Naive B cell (primary cell): ENCODE results near the gene AP4S1. TPM values are rescaled to one million over a fixed set of nuclear protein-coding genes. Genes with fewer than 3 reads are reported as not detected.
A peak's percentile ranks its signal among the peaks of the same experiment; 100 is the strongest.
"Not testable (repeated sequence)": the region's sequence is repeated elsewhere in the genome, so short reads cannot be mapped to it uniquely, and the experiment has no call there.

Experiments
- ATAC-seq, 2 donors: fragments of 150-1000 bp; cut with Tn5 transposase; 2 replicates each; pipeline ENCODE4 v1.10.0; 2021; ENCODE audit warnings: low read depth in 2 of 2, mild to moderate bottlenecking in 2 of 2, moderate library complexity in 2 of 2
- DNase-seq: peaks from one replicate; pipeline ENCODE4 v3.0.0; 2022
- H3K27ac Mint-ChIP-seq, 6 donors: one replicate each; pipeline ENCODE4 v1.8.0; 2020 to 2022; ENCODE audit warnings: mild to moderate bottlenecking in 6 of 6, mixed read lengths in 6 of 6, moderate library complexity in 5 of 6, inconsistent platforms in 2 of 6
- H3K27me3 Mint-ChIP-seq, 3 donors: one replicate each; pipeline ENCODE4 v1.8.0; 2021 to 2022; ENCODE audit warnings: mixed read lengths in 3 of 3, mild to moderate bottlenecking in 1 of 3
- H3K36me3 Mint-ChIP-seq, 2 donors: one replicate each; pipeline ENCODE4 v1.8.0; 2020 to 2022; ENCODE audit warnings: mixed read lengths in 2 of 2, inconsistent platforms in 1 of 2, mild to moderate bottlenecking in 1 of 2
- H3K4me1 Mint-ChIP-seq, 3 donors: one replicate each; pipeline ENCODE4 v1.8.0; 2020 to 2022; ENCODE audit warnings: mixed read lengths in 3 of 3, inconsistent platforms in 1 of 3, mild to moderate bottlenecking in 1 of 3, moderate library complexity in 1 of 3
- H3K4me3 Mint-ChIP-seq, 8 donors: one replicate each; pipeline ENCODE4 v1.8.0; 2020 to 2022; ENCODE audit warnings: mild to moderate bottlenecking in 8 of 8, mixed read lengths in 8 of 8, moderate library complexity in 8 of 8, inconsistent platforms in 2 of 8
- H3K9me3 Mint-ChIP-seq, 7 donors: one replicate each; pipeline ENCODE4 v1.8.0; 2020 to 2022; ENCODE audit warnings: mixed read lengths in 7 of 7, mild to moderate bottlenecking in 5 of 7, inconsistent platforms in 2 of 7, moderate library complexity in 1 of 7
- polyA plus RNA-seq, 6 donors: library from polyadenylated mRNA; unstranded; fragments of 300-500 nt; fragmentation: Illumina TruSeq; gene quantifications; one replicate each; pipeline ENCODE4 v1.2.3, GENCODE V29; 2021; ENCODE audit warnings: low read depth in 6 of 6

Gene AP4S1
- polyA plus RNA-seq, 6 donors from 2014 or later, result 6.2 to 13.5 (median 8.7) TPM

GRCh38 chr14:30995689-30996088 lies 29.8 kb upstream of the AP4S1 start:
- peak overlapping the region in 2 of 6 donors; percentile 54 to 88 for H3K27ac Mint-ChIP-seq
- no peak for DNase-seq

GRCh38 chr14:30996892-30997659 lies 28.4 kb upstream of the AP4S1 start:
- no peak overlapping the region for H3K27ac Mint-ChIP-seq
- peaks cover 8 to 33% of the 10 kb centered on the region in 2 donors for H3K36me3 Mint-ChIP-seq
- H3K9me3 Mint-ChIP-seq, result peaks cover 4 to 25% (median 15%) of the 10 kb centered on the region in 7 donors
- no peak for DNase-seq
- H3K4me3 Mint-ChIP-seq, result no peak overlapping the region
- ATAC-seq, result no peak
- no peaks in the 10 kb centered on the region for H3K27me3 Mint-ChIP-seq
- peaks cover 20 to 52% (median 43%) of the 10 kb centered on the region in 3 donors for H3K4me1 Mint-ChIP-seq

More at GRCh38 chr14:30995689-30996088, 29.8 kb upstream of the AP4S1 start:
- no peak for ATAC-seq
- Mint-ChIP-seq H3K36me3 (peaks cover 8 to 33% of the 10 kb centered on the region in 2 donors), H3K4me1 (peaks cover 29 to 55% (median 50%) of the 10 kb centered on the region in 3 donors), H3K4me3 (no peak overlapping the region), H3K9me3 (peaks cover 4 to 25% (median 15%) of the 10 kb centered on the region in 7 donors), H3K27me3 (no peaks in the 10 kb centered on the region)

- H3K4me1 Mint-ChIP-seq, result peaks cover 24 to 52% (median 37%) of the 10 kb centered on the region in 3 donors
- H3K9me3 Mint-ChIP-seq, result peaks cover 4 to 25% (median 15%) of the 10 kb centered on the region in 7 donors
- H3K4me3 Mint-ChIP-seq, result no peak overlapping the region
- peak overlapping the region in 1 of 6 donors; percentile 18 for H3K27ac Mint-ChIP-seq
- no peak for ATAC-seq
- H3K36me3 Mint-ChIP-seq, result peaks cover 8 to 38% of the 10 kb centered on the region in 2 donors
- no peak for DNase-seq
- no peaks in the 10 kb centered on the region for H3K27me3 Mint-ChIP-seq
Observed at GRCh38 chr14:30998100-30998706, 27.2 kb upstream of the AP4S1 start.

GRCh38 chr14:30999038-30999773 lies 26.2 kb upstream of the AP4S1 start:
- peaks cover 24 to 52% (median 37%) of the 10 kb centered on the region in 3 donors for H3K4me1 Mint-ChIP-seq
- H3K9me3 Mint-ChIP-seq, result peaks cover 4 to 25% (median 15%) of the 10 kb centered on the region in 7 donors
- no peak for DNase-seq
- no peak overlapping the region for H3K4me3 Mint-ChIP-seq
- peaks cover 8 to 38% of the 10 kb centered on the region in 2 donors for H3K36me3 Mint-ChIP-seq
- H3K27ac Mint-ChIP-seq, result no peak overlapping the region
- H3K27me3 Mint-ChIP-seq, result no peaks in the 10 kb centered on the region
- no peak for ATAC-seq

GRCh38 chr14:31000629-31001338 lies 24.7 kb upstream of the AP4S1 start:
- ATAC-seq, result no peak

GRCh38 chr14:31001339-31001658 lies 24.1 kb upstream of the AP4S1 start:
- Mint-ChIP-seq H3K4me3 (no peak overlapping the region), H3K36me3 (peaks cover 8 to 41% of the 10 kb centered on the region in 2 donors), H3K27me3 (no peaks in the 10 kb centered on the region), H3K9me3 (peaks cover 4 to 25% (median 15%) of the 10 kb centered on the region in 7 donors), H3K27ac (peak overlapping the region in 1 of 6 donors; percentile 26), H3K4me1 (peaks cover 13 to 36% (median 22%) of the 10 kb centered on the region in 3 donors)
- ATAC-seq, result no peak
- no peak for DNase-seq

More at GRCh38 chr14:31000629-31001338, 24.7 kb upstream of the AP4S1 start:
- no peaks in the 10 kb centered on the region for H3K27me3 Mint-ChIP-seq
- H3K9me3 Mint-ChIP-seq, result peaks cover 4 to 25% (median 15%) of the 10 kb centered on the region in 7 donors
- H3K4me1 Mint-ChIP-seq, result peaks cover 17 to 41% (median 27%) of the 10 kb centered on the region in 3 donors
- peak overlapping the region in 1 of 8 donors; percentile 29 for H3K4me3 Mint-ChIP-seq
- no peak for DNase-seq
- peaks cover 8 to 41% of the 10 kb centered on the region in 2 donors for H3K36me3 Mint-ChIP-seq
- H3K27ac Mint-ChIP-seq, result no peak overlapping the region

GRCh38 chr14:31003284-31003683 lies 22.2 kb upstream of the AP4S1 start:
- peaks cover 4 to 15% (median 11%) of the 10 kb centered on the region in 7 donors for H3K9me3 Mint-ChIP-seq
- H3K27ac Mint-ChIP-seq, result no peak overlapping the region
- no peak for DNase-seq
- H3K4me1 Mint-ChIP-seq, result peaks cover 8 to 19% (median 15%) of the 10 kb centered on the region in 3 donors
- H3K36me3 Mint-ChIP-seq, result peaks cover 8 to 31% of the 10 kb centered on the region in 2 donors
- no peaks in the 10 kb centered on the region for H3K27me3 Mint-ChIP-seq
- ATAC-seq, result no peak
- no peak overlapping the region for H3K4me3 Mint-ChIP-seq

GRCh38 chr14:31004007-31004406 lies 21.4 kb upstream of the AP4S1 start:
- H3K36me3 Mint-ChIP-seq, result peaks cover 8 to 24% of the 10 kb centered on the region in 2 donors
- H3K27ac Mint-ChIP-seq, result peak overlapping the region in 1 of 6 donors; percentile 83
- ATAC-seq, H3K4me3 Mint-ChIP-seq, H3K27me3 Mint-ChIP-seq, H3K9me3 Mint-ChIP-seq, DNase-seq: not testable (repeated sequence)
- peaks cover 8 to 18% (median 15%) of the 10 kb centered on the region in 3 donors for H3K4me1 Mint-ChIP-seq

GRCh38 chr14:31006703-31007102 lies 18.7 kb upstream of the AP4S1 start:
- Mint-ChIP-seq H3K4me1 (peaks cover 0 to 12% (median 4%) of the 10 kb centered on the region in 3 donors), H3K27ac (peak overlapping the region in 3 of 6 donors; percentile 7 to 84 (median 20)), H3K4me3 (no peak overlapping the region), H3K27me3 (no peaks in the 10 kb centered on the region), H3K36me3 (peaks cover 0 to 8% of the 10 kb centered on the region in 2 donors), H3K9me3 (no peaks in the 10 kb centered on the region)
- no peak for DNase-seq
- ATAC-seq, result no peak

- H3K9me3 Mint-ChIP-seq, result no peaks in the 10 kb centered on the region
- peak overlapping the region in 1 of 6 donors; percentile 15 for H3K27ac Mint-ChIP-seq
- peaks cover 0 to 15% (median 9%) of the 10 kb centered on the region in 3 donors for H3K4me1 Mint-ChIP-seq
- DNase-seq, result no peak
- H3K27me3 Mint-ChIP-seq, result no peaks in the 10 kb centered on the region
- H3K4me3 Mint-ChIP-seq, result no peak overlapping the region
- peaks cover 0 to 4% of the 10 kb centered on the region in 2 donors for H3K36me3 Mint-ChIP-seq
- no peak for ATAC-seq
Observed at GRCh38 chr14:31009836-31010574, 15.4 kb upstream of the AP4S1 start.

- DNase-seq (no peak), ATAC-seq (no peak)
- no peak overlapping the region for H3K4me3 Mint-ChIP-seq
- H3K36me3 Mint-ChIP-seq, result no peaks in the 10 kb centered on the region
- peaks cover 6 to 23% (median 13%) of the 10 kb centered on the region in 3 donors for H3K4me1 Mint-ChIP-seq
- no peak overlapping the region for H3K27ac Mint-ChIP-seq
- H3K9me3 Mint-ChIP-seq, result no peaks in the 10 kb centered on the region
- H3K27me3 Mint-ChIP-seq, result no peaks in the 10 kb centered on the region
Observed at GRCh38 chr14:31010935-31011334, 14.5 kb upstream of the AP4S1 start.

GRCh38 chr14:31013841-31014240 lies 11.6 kb upstream of the AP4S1 start:
- no peak overlapping the region for H3K4me3 Mint-ChIP-seq
- no peaks in the 10 kb centered on the region for H3K36me3 Mint-ChIP-seq
- no peak for ATAC-seq
- peaks cover 10 to 23% (median 17%) of the 10 kb centered on the region in 3 donors for H3K4me1 Mint-ChIP-seq
- no peaks in the 10 kb centered on the region for H3K9me3 Mint-ChIP-seq
- H3K27ac Mint-ChIP-seq, result no peak overlapping the region
- no peak for DNase-seq
- H3K27me3 Mint-ChIP-seq, result no peaks in the 10 kb centered on the region
